GM23248 (cell line): ENCODE data around the gene PGP. TPM values are rescaled to one million over a fixed set of nuclear protein-coding genes. Genes with fewer than 3 reads are reported as not detected.

Experiments used
- DNase-seq: peaks from one replicate; pipeline ENCODE4 v3.0.0-alpha.2; 2015
- H2AFZ ChIP-seq: fragments of 200-600 bp; sonication (generic); 2 replicates; pipeline ENCODE4 v1.6.1; 2016; ENCODE audit warnings: antibody characterized with exemption
- H3F3A ChIP-seq: fragments of 200-600 bp; sonication (generic); 2 replicates; pipeline ENCODE4 v1.6.1; 2016; ENCODE audit warnings: mild to moderate bottlenecking, antibody characterized with exemption, mixed run types; ENCODE audit not compliant: insufficient read depth
- H3K27ac ChIP-seq: fragments of 200-600 bp; sonication (generic); 2 replicates; pipeline ENCODE4 v1.5.1; 2016; ENCODE audit warnings: mild to moderate bottlenecking
- H3K27me3 ChIP-seq: fragments of 200-600 bp; sonication (generic); replicated peaks from 2 replicates; pipeline ENCODE4 v1.6.1; 2016; ENCODE audit warnings: mild to moderate bottlenecking; ENCODE audit not compliant: insufficient read depth
- H3K36me3 ChIP-seq: fragments of 200-600 bp; sonication (generic); 2 replicates; pipeline ENCODE4 v1.6.1; 2016; ENCODE audit warnings: low read depth, mild to moderate bottlenecking
- H3K4me1 ChIP-seq: fragments of 200-600 bp; sonication (generic); 2 replicates; pipeline ENCODE4 v1.6.1; 2016; ENCODE audit warnings: mild to moderate bottlenecking; ENCODE audit not compliant: insufficient read depth
- H3K4me2 ChIP-seq: fragments of 200-600 bp; sonication (generic); one replicate; pipeline ENCODE4 v1.6.1; 2016; ENCODE audit warnings: mild to moderate bottlenecking; ENCODE audit not compliant: unreplicated experiment
- H3K4me3 ChIP-seq: fragments of 200-600 bp; sonication (generic); 2 replicates; pipeline ENCODE4 v1.5.1; 2016; ENCODE audit warnings: mild to moderate bottlenecking
- H3K79me2 ChIP-seq: fragments of 200-600 bp; sonication (generic); 2 replicates; pipeline ENCODE4 v1.6.1; 2016; ENCODE audit warnings: mild to moderate bottlenecking; ENCODE audit not compliant: insufficient read depth
- H3K9ac ChIP-seq: fragments of 200-600 bp; sonication (generic); 2 replicates; pipeline ENCODE4 v1.6.1; 2016; ENCODE audit warnings: mild to moderate bottlenecking
- H3K9me2 ChIP-seq: fragments of 200-600 bp; sonication (generic); 2 replicates; pipeline ENCODE4 v1.6.1; 2016; ENCODE audit warnings: mixed run types, mild to moderate bottlenecking, moderate library complexity; ENCODE audit not compliant: insufficient read depth
- H3K9me3 ChIP-seq: fragments of 200-600 bp; sonication (generic); one replicate; pipeline ENCODE4 v1.6.1; 2017; ENCODE audit warnings: low read depth
- H4K20me1 ChIP-seq: fragments of 200-600 bp; sonication (generic); 2 replicates; pipeline ENCODE4 v1.6.0; 2016; ENCODE audit not compliant: insufficient read depth
- EZH2 ChIP-seq: fragments of 200-600 bp; sonication (generic); IDR thresholded peaks from 2 replicates; pipeline ENCODE4 v1.6.1; 2018; ENCODE audit warnings: antibody characterized with exemption, mild to moderate bottlenecking; ENCODE audit not compliant: insufficient read depth, poor library complexity, severe bottlenecking
- EZH2phosphoT487 ChIP-seq: fragments of 200-600 bp; sonication (generic); IDR thresholded peaks from 2 replicates; pipeline ENCODE4 v1.6.1; 2018; ENCODE audit warnings: antibody characterized with exemption, moderate library complexity, mild to moderate bottlenecking, low read depth; ENCODE audit not compliant: insufficient read depth
- WGBS, 2 experiments: methylation state at CpG; one replicate each; pipeline ENCODE4 v1.1.6; 2015 to 2017; ENCODE audit warnings: low lambda C conversion rate in 2 of 2, low coverage in 1 of 2; ENCODE audit errors: missing lambda C conversion rate in 2 of 2; 5-methylcytosine and 5-hydroxymethylcytosine counted together
- in situ Hi-C: fragments of 300-500 bp; cut with MboI; formaldehyde crosslinking; loops from 2 replicates; pipeline ENCODE4 v1.15.0; 2020
- polyA plus RNA-seq: library from polyadenylated mRNA; unstranded; fragments of >200 nt; fragmentation: Nextera tagmentation; extraction: Ambion mirVana; gene quantifications from 2 replicates; pipeline ENCODE4 v1.2.1, GENCODE V29; 2016
- total RNA-seq: library from RNA; depleted of rRNA; stranded (reverse); fragments of >200 nt; shearing (Covaris generic); gene quantifications from 2 replicates; pipeline ENCODE4 v1.2.3, GENCODE V29; 2014

Gene PGP
- total and polyA plus RNA-seq, 2 experiments from 2014 or later = 10.1 to 25.5 TPM

DNA sequence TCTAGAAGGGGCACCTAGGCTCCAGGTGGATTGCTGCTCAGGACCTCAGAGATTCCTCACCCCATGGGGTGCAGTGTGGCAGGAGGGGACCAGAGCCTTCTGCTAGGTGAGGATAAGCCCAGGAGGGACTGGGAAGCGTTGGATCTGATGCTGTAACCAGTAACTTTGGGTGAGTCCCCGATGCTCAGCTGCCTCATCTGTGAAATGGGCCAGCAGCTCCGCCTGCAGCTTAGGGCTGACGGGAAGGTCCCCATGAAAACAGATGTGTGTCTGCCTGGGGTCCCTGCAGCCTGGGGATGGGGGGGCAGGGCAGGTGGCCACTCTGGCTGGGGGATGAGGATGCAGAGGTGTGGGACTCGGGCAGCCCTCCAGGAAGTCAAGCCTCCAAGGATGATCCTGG is 15.5 kb downstream of the PGP start:
- Histone ChIP-seq H3F3A (no peaks in the 10 kb centered on the region), H3K4me2 (no peak overlapping the region), H3K27ac (no peak overlapping the region), H2AFZ (no peak overlapping the region), H3K79me2 (no peaks in the 10 kb centered on the region), H3K9me2 (no peaks in the 10 kb centered on the region), H3K36me3 (no peaks in the 10 kb centered on the region), H4K20me1 (no peaks in the 10 kb centered on the region), H3K4me1 (no peaks in the 10 kb centered on the region), H3K4me3 (no peak overlapping the region), H3K9ac (no peak overlapping the region), H3K9me3 (no peaks in the 10 kb centered on the region), H3K27me3 (peaks cover 29% of the 10 kb centered on the region)
- in situ Hi-C loops = no loop called here
- 52% methylated on average over 5 of the region's 5 CpGs for WGBS, 2 experiments
- no peak for DNase-seq
- TF ChIP-seq EZH2phosphoT487 (no peak), EZH2 (no peak)

DNA sequence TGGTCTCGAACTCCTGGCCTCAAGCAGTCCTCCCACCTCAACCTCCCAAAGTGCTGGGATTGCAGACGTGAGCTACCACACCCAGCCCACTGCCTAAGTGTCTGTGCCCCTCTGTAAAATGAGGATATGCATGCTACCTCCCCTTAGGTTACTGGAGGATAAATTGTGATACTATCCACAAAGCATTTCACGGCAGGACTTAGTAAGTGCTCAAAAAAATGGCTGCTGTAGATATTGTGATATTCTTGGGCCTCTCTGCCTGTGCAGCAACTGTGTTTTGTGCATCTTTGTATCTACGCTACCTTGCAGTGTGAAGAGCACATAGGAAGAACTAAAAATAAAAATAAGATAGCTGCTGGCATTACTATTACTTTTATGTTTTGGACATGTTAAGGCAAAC is 16.4 kb downstream of the PGP start:
- Histone ChIP-seq H3K27me3 (peaks cover 29% of the 10 kb centered on the region), H2AFZ (no peak overlapping the region), H3F3A (no peaks in the 10 kb centered on the region), H3K79me2 (no peaks in the 10 kb centered on the region), H3K9me2 (no peaks in the 10 kb centered on the region), H3K4me1 (no peaks in the 10 kb centered on the region), H3K9ac (no peak overlapping the region), H3K4me2 (no peak overlapping the region), H3K27ac (no peak overlapping the region), H3K36me3 (no peaks in the 10 kb centered on the region), H4K20me1 (no peaks in the 10 kb centered on the region), H3K9me3 (no peaks in the 10 kb centered on the region), H3K4me3 (no peak overlapping the region)
- TF ChIP-seq EZH2 = no peak
- no peak for TF ChIP-seq EZH2phosphoT487
- in situ Hi-C loops = no loop called here
- 42 to 46% methylated on average over 4 of the region's 4 CpGs for WGBS, 2 experiments
- no peak for DNase-seq

DNA sequence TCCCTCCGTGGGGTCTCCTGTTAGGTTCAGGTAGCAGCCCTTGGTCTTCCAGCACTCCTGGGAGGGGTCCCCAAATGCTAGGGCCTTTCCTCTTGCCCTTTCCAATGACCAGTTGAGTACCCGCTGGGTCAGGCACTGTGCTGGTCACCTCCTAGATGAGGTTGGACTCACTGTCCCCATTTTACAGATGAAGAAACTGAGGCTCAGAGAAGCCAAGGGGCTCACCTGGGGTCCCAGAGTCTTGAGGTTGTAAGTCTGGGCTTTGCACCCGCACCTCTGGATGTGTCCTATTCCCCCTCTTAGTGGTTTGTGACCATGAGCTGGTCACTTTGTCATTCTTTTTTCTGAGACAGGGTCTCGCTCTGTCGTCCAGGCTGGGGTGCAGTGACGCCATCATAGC is 16.9 kb downstream of the PGP start:
- Histone ChIP-seq H3K4me3 (no peak overlapping the region), H4K20me1 (no peaks in the 10 kb centered on the region), H2AFZ (no peak overlapping the region), H3K27me3 (peaks cover 29% of the 10 kb centered on the region), H3K9ac (no peak overlapping the region), H3K4me2 (no peak overlapping the region), H3K9me3 (no peaks in the 10 kb centered on the region), H3F3A (no peaks in the 10 kb centered on the region), H3K79me2 (no peaks in the 10 kb centered on the region), H3K27ac (no peak overlapping the region), H3K36me3 (no peaks in the 10 kb centered on the region), H3K4me1 (no peaks in the 10 kb centered on the region), H3K9me2 (no peaks in the 10 kb centered on the region)
- no peak for TF ChIP-seq EZH2phosphoT487
- TF ChIP-seq EZH2 = no peak
- in situ Hi-C loops = no loop called here
- DNase-seq = no peak
- 91 to 98% methylated on average over 6 of the region's 6 CpGs for WGBS, 2 experiments

DNA sequence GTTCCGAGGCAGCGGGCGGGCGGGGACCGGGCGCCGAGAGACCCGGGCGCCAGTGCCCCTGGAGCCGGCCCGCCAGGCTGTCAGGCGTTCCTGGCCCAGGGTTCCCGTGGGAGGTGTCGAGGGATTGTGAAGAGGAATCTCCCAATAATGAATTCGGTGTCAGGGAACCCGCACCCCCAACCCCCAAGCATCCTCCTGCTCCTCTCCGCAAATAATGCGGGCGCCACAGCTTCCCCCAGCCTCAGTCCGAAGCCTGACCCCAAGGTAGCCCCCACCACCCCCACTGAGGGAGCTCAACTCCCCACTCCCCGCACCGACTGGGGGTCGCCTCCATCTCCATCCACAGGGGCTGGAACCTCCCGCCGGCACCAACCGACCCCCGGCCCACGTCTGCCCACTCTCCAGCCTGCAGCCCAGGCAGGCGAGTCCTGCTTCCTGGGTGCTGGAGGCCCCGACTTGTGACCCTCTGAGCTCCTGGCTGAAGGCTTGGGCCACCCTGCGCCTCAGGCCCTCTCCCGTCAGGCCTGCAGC is 17.6 kb downstream of the PGP start:
- Histone ChIP-seq H2AFZ (no peak overlapping the region), H3K27me3 (peaks cover 29% of the 10 kb centered on the region)
- in situ Hi-C loops = no loop called here

More for the DNA sequence above, 17.6 kb downstream of the PGP start:
- Histone ChIP-seq H3K9me3 (no peaks in the 10 kb centered on the region), H3K4me2 (no peak overlapping the region), H3K4me3 (no peak overlapping the region), H3F3A (no peaks in the 10 kb centered on the region), H3K36me3 (no peaks in the 10 kb centered on the region), H4K20me1 (no peaks in the 10 kb centered on the region), H3K4me1 (no peaks in the 10 kb centered on the region), H3K27ac (no peak overlapping the region), H3K79me2 (no peaks in the 10 kb centered on the region), H3K9ac (no peak overlapping the region), H3K9me2 (no peaks in the 10 kb centered on the region)
- TF ChIP-seq EZH2 = peak; percentile 74
- TF ChIP-seq EZH2phosphoT487 = no peak
- peak; percentile 17 for DNase-seq
- WGBS, 2 experiments = 25 to 39% methylated on average over 15 to 23 of the region's 32 CpGs
